ENCODE results near the gene PHC1. TPM values are rescaled to one million over a fixed set of nuclear protein-coding genes. Genes with fewer than 3 reads are reported as not detected.
A peak's percentile ranks its signal among the peaks of the same experiment; 100 is the strongest.
"Not testable (repeated sequence)": the region's sequence is repeated elsewhere in the genome, so short reads cannot be mapped to it uniquely, and the experiment has no call there.

PHC1 gene
- total and polyA plus RNA-seq, 11 donors, result 14.1 to 38.2 (median 24.7) TPM

DNA sequence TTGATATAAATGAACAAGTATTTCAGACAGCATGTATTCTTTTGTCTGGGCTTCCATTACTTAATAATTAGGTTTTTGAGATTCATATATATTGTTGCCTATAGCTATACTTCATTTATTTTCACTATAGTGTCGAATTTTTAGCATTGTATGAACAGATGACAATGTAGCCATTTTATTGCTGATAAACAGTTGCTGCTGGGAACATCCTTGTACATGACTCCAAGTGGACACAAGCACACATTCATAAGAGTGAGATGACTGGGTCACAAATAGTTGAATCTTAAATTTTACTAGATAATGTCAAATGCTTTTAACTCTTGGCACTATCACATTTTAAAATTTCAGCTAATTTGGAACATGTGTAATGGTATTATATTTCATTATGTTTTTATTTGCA, 19.3 kb upstream of the PHC1 start:
- intact Hi-C loops (cut with DNase I), result loop anchor here in 3 of 10 donors (5.0 to 10.0 kb wide), 3 partner anchors 210 to 238 kb away; no protein-coding TSS in a partner anchor
- no peaks in the 10 kb centered on the region for H3K27me3 ChIP-seq
- WGBS, 4 donors, result 62 to 75% (median 72%) methylated on average over 1 of the region's 1 CpG
- H3K4me3 ChIP-seq, result no peak overlapping the region
- no peak for ATAC-seq
- TF ChIP-seq CTCF (IDR thresholded peaks at IDR 0.05), result no peak
- peaks cover 0 to 5% (median 0%) of the 10 kb centered on the region in 12 donors for H3K4me1 ChIP-seq
- H3K27ac ChIP-seq, result no peak overlapping the region
- no peaks in the 10 kb centered on the region for H3K9me3 ChIP-seq
- no peaks in the 10 kb centered on the region for H3K36me3 ChIP-seq
- no peak for DNase-seq

DNA sequence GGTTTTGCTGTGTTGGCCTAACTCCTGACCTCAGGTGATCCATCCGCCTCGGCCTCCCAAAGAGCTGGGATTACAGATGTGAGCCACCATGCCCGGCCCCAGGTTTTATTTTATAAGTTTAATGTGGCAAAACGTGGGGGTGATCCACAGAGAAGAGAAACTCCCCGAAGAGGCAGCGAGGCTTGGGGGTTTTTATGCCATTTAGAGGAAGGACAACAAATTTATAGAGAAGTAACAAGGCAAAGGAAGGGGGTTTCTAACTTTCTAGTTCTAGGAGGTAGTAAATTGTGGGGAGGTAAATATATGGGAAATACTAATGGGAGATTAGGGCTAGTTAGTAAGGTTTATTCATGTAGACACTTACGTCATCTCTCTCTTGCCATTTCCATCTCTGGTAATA, 17.2 kb upstream of the PHC1 start:
- no peak overlapping the region for H3K27ac ChIP-seq
- TF ChIP-seq CTCF (IDR thresholded peaks at IDR 0.05), result no peak
- TF ChIP-seq POLR2A (IDR thresholded peaks at IDR 0.05), result no peak

DNA sequence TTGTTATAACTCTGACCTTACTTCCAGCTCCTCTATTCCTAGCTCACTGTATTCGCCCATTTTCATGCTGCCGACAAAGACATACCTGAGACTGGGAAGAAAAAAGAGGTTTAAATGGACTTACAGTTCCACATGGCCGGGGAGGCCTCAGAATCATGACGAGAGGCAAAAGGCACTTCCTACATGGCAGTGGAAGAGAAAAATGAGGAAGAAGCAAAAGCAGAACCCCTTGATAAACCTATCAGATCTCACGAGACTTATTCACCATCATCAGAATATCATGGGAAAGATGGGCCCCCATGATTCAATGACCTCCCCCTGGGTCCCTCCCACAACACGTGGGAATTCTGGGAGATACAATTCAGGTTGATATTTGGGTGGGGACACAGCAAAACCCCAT, 14.5 kb upstream of the PHC1 start:
- H3K27ac ChIP-seq, result no peak overlapping the region
- 81 to 89% (median 83%) methylated on average over 6 of the region's 6 CpGs for WGBS, 4 donors
- ATAC-seq (no peak), DNase-seq (no peak)
- H3K4me3 ChIP-seq, result no peak overlapping the region
- intact Hi-C loops (cut with DNase I), result loop anchor here in 1 of 10 donors (10.0 kb wide), 1 partner anchor 215 kb away; no protein-coding TSS in a partner anchor
- H3K27me3 ChIP-seq, result no peaks in the 10 kb centered on the region
- no peaks in the 10 kb centered on the region for H3K36me3 ChIP-seq
- H3K9me3 ChIP-seq, result no peaks in the 10 kb centered on the region
- peaks cover 0 to 8% (median 0%) of the 10 kb centered on the region in 12 donors for H3K4me1 ChIP-seq
- TF ChIP-seq CTCF (IDR thresholded peaks at IDR 0.05) (no peak), POLR2A (IDR thresholded peaks at IDR 0.05) (no peak)

More for the DNA sequence above, 17.2 kb upstream of the PHC1 start:
- Histone ChIP-seq H3K4me1 (no peaks in the 10 kb centered on the region), H3K9me3 (no peaks in the 10 kb centered on the region), H3K27me3 (no peaks in the 10 kb centered on the region), H3K4me3 (no peak overlapping the region), H3K36me3 (no peaks in the 10 kb centered on the region)
- ATAC-seq (no peak), DNase-seq (no peak)
- intact Hi-C loops (cut with DNase I), result loop anchor here in 1 of 10 donors (10.0 kb wide), 1 partner anchor 212 kb away; no protein-coding TSS in a partner anchor
- WGBS, 4 donors, result 93 to 94% (median 93%) methylated on average over 7 of the region's 7 CpGs

DNA sequence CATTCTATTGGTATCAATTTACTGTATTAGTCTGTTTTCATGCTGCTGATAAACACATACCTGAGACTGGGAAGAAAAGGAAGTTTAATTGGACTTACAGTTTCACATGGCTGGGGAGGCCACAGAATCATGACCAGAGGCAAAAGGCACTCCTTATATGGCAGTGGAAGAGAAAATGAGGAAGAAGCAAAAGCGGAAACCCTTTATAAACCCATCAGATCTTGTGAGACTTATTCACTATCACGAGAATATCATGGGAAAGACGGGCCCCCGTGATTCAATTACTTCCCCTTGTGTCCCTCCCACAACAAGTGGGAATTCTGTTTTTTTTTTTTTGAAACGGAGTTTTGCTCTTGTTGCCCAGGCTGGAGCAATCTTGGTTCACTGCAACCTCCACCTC, 11.6 kb upstream of the PHC1 start:
- H3K4me1 ChIP-seq, result peaks cover 0 to 12% (median 0%) of the 10 kb centered on the region in 12 donors
- WGBS, 4 donors, result 70 to 86% (median 75%) methylated on average over 5 of the region's 5 CpGs
- H3K36me3 ChIP-seq; intact Hi-C loops (cut with DNase I); H3K9me3 ChIP-seq; H3K4me3 ChIP-seq; H3K27me3 ChIP-seq; H3K27ac ChIP-seq; DNase-seq: not testable (repeated sequence)
- peak in 1 of 4 donors; percentile 19 for ATAC-seq

DNA sequence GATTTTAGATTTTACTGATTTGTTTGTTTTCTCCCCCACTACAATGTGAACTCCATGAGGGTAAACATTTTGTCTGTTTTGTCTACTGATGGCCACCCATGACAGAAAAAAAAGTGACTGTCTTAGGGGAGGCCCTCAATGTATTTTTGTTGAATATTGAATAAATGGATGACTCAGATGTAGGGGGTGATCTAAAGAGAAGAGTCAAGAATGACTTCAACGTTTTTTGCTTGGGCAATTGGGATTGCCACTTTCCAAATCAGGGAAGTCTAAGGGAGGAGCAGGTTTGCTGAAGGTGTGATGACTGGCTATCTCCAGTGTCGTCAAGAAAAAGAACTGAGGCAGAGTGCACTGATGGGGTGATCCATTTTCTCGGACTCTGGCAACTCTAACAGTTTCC, 10.7 kb upstream of the PHC1 start:
- ATAC-seq (no peak), DNase-seq (no peak)
- Histone ChIP-seq H3K4me3 (no peak overlapping the region), H3K36me3 (no peaks in the 10 kb centered on the region), H3K27ac (peak overlapping the region in 1 of 12 donors; percentile 50), H3K9me3 (no peaks in the 10 kb centered on the region), H3K27me3 (no peaks in the 10 kb centered on the region), H3K4me1 (peaks cover 0 to 12% (median 0%) of the 10 kb centered on the region in 12 donors)
- intact Hi-C loops (cut with DNase I), result no loop called here
- 74 to 77% (median 75%) methylated on average over 3 of the region's 3 CpGs for WGBS, 4 donors
- no peak for TF ChIP-seq POLR2A (IDR thresholded peaks at IDR 0.05)

Data from heart left ventricle (tissue), 16 donors.